ENCODE results near the gene PPP4R2. TPM values are rescaled to one million over a fixed set of nuclear protein-coding genes. Genes with fewer than 3 reads are reported as not detected.

The PPP4R2 gene
- total RNA-seq, 1 donor from 2014 or later: 105 TPM

DNA sequence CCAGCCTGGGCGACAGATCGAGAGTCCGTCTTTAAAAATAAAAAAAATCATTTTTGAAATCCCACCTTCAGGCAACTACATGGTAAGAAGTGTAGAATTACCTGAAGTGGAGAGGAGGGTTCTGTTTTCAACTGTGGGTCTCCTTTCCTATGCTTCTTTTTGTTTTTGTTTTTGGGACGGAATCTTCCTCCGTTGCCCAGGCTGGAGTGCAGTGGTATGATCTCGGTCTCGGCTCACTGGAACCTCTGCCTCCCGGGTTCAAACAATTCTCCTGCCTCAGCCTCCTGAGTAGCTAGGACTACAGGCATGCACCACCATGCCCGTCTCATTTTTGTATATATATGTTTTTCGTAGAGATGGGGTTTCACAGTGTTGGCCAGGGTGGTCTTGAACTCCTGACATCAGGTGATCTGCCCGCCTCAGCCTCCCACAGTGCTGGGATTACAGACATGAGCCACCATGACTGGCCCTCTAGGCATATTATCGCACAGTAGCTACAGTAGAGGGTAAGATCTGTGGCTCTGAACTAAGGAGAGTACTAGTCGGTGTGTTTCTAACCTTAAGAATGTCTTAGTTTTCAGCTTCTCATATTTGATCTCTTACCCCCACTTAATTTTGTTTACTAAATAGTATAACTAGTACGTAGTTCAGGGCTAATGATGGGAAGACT lies 73.3 kb downstream of the PPP4R2 start:
- no peak for DNase-seq (ENCODE audit: low read depth, low spot score)
- TF ChIP-seq, protein P1, sequence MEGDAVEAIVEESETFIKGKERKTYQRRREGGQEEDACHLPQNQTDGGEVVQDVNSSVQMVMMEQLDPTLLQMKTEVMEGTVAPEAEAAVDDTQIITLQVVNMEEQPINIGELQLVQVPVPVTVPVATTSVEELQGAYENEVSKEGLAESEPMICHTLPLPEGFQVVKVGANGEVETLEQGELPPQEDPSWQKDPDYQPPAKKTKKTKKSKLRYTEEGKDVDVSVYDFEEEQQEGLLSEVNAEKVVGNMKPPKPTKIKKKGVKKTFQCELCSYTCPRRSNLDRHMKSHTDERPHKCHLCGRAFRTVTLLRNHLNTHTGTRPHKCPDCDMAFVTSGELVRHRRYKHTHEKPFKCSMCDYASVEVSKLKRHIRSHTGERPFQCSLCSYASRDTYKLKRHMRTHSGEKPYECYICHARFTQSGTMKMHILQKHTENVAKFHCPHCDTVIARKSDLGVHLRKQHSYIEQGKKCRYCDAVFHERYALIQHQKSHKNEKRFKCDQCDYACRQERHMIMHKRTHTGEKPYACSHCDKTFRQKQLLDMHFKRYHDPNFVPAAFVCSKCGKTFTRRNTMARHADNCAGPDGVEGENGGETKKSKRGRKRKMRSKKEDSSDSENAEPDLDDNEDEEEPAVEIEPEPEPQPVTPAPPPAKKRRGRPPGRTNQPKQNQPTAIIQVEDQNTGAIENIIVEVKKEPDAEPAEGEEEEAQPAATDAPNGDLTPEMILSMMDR (conservative IDR thresholded peaks at IDR 0.05): no peak
- H3K4me1 Mint-ChIP-seq: no peaks in the 10 kb centered on the region
- no peak overlapping the region for H3K4me3 Mint-ChIP-seq
- H3K36me3 Mint-ChIP-seq (ENCODE audit: low read depth): no peaks in the 10 kb centered on the region
- no peaks in the 10 kb centered on the region for H3K27me3 Mint-ChIP-seq (ENCODE audit: low read depth)
- no peaks in the 10 kb centered on the region for H3K9me3 Mint-ChIP-seq
- no peak overlapping the region for H3K27ac Mint-ChIP-seq (ENCODE audit: unreplicated experiment)

DNA sequence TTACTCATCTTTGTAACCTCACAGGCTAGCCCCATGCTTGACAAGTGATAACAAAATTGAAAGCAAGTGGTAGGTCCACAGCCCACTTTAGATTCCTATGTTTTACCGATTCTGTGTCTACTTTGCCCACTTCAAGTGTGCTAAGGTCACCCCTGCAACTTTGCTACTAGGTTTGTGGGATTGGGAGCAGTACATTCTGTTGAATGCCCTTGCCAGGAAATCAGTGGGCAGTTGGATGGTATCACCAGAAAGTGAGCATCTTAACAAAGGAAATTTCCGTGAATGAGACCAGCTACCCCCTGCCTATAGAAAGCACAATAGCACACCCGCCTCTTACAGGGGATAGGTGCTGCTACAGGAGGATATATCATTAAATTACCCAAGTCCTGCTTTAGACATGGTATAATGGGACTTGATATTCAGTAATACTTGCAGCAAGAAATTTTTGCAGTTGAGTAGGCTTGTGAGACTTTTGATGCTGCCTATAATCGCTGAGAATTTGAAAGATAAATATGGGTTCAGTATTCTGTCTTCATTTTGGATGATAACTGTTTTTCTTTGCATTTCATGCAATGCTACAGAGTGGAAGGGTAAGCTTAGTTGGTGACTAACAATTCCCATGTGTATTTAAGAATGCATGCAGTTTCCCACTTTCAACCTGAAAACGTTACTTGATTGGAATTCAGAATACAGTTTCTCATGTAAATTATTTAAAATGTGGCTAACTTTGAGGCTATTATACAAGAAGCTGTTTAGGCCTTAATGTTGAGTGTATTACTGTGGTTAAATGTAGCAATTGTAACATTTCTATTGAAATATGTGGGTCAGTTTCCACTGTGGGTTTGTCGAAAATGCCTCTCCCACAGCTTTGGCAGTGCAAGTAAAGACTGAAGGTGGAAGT lies 74.3 kb downstream of the PPP4R2 start:
- TF ChIP-seq, protein P1 (conservative IDR thresholded peaks at IDR 0.05): no peak
- no peaks in the 10 kb centered on the region for H3K27me3 Mint-ChIP-seq (ENCODE audit: low read depth)
- H3K27ac Mint-ChIP-seq (ENCODE audit: unreplicated experiment): no peak overlapping the region
- no peaks in the 10 kb centered on the region for H3K4me1 Mint-ChIP-seq
- no peaks in the 10 kb centered on the region for H3K9me3 Mint-ChIP-seq
- DNase-seq (ENCODE audit: low read depth, low spot score): no peak
- H3K36me3 Mint-ChIP-seq (ENCODE audit: low read depth): no peaks in the 10 kb centered on the region
- no peak overlapping the region for H3K4me3 Mint-ChIP-seq

DNA sequence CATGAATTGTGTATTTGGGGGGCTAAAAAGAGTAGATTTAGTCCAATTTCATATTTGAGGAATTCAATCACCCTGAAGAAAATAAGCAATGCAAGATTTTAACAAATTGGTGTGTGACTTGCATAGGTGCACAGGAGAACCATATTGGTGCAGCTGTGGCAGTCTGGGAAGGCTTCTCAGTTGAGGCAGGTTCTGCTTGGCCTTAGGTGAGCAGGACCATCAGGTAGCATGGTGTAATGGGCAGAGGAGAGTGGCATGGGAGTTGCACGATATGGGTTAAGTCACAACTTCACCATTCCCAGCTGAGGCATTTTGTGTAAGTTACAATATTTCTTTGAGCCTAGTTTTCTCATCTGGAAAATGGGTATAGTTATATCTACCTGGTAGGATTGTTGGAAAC lies 75.3 kb downstream of the PPP4R2 start:
- Mint-ChIP-seq H3K27ac (ENCODE audit: unreplicated experiment) (no peak overlapping the region), H3K27me3 (ENCODE audit: low read depth) (no peaks in the 10 kb centered on the region), H3K4me3 (no peak overlapping the region), H3K36me3 (ENCODE audit: low read depth) (no peaks in the 10 kb centered on the region), H3K4me1 (no peaks in the 10 kb centered on the region), H3K9me3 (no peaks in the 10 kb centered on the region)
- TF ChIP-seq, protein P1 (conservative IDR thresholded peaks at IDR 0.05): no peak
- DNase-seq (ENCODE audit: low read depth, low spot score): no peak

DNA sequence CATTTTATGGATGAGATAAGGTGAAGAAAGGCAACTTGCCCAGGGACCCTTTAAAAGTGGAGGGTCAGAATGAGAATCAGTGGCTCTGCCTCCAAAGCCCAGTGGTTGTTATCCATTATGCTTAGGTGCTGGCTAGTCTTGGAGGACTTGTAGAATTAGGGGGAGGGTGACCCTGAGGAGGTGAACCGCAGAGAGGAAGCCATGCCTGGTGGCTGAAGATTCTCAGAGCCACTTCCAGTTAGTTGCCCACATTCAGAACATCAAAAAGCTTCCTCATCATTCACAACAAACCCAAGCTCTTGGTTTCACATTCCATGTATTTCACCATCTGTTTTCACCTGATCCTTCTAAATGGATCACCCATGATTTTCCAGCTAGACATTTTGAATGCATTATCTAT lies 76.0 kb downstream of the PPP4R2 start:
- no peak for DNase-seq (ENCODE audit: low read depth, low spot score)
- Mint-ChIP-seq H3K4me1 (no peaks in the 10 kb centered on the region), H3K9me3 (no peaks in the 10 kb centered on the region), H3K27ac (ENCODE audit: unreplicated experiment) (no peak overlapping the region), H3K27me3 (ENCODE audit: low read depth) (no peaks in the 10 kb centered on the region), H3K36me3 (ENCODE audit: low read depth) (no peaks in the 10 kb centered on the region), H3K4me3 (no peak overlapping the region)
- TF ChIP-seq, protein P1 (conservative IDR thresholded peaks at IDR 0.05): no peak

DNA sequence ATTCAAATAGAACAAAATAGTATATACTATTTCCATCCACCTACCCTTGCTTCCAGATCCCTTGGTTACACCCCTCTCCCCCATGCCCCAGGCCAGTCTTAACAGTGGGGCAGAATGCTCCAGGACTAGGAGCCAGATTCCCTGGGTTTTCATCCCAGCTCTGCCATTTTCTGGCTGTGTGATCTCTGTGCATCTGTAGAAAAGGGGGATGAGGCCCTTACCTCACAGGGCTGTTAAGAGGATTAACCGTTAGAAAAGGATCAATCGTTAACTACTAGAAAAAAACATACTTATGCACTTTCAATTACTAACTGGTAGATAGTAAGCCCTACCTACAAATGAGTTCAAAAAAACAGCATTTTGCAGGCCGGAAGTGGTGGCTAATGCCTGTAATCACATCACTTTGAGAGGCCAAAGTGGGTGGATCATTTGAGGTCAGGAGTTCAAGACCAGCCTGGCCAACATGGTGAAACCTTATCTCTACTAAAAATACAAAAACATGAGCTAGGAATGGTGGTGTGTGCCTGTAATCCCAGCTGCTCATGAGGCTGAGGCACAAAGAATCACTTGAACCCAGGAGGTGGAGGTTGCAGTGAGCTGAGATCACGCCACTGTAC lies 76.6 kb downstream of the PPP4R2 start:
- H3K27me3 Mint-ChIP-seq (ENCODE audit: low read depth): no peaks in the 10 kb centered on the region
- H3K36me3 Mint-ChIP-seq (ENCODE audit: low read depth): no peaks in the 10 kb centered on the region
- no peaks in the 10 kb centered on the region for H3K4me1 Mint-ChIP-seq
- H3K4me3 Mint-ChIP-seq: no peak overlapping the region
- TF ChIP-seq, protein P1 (conservative IDR thresholded peaks at IDR 0.05): no peak
- H3K9me3 Mint-ChIP-seq: no peaks in the 10 kb centered on the region
- DNase-seq (ENCODE audit: low read depth, low spot score): no peak
- no peak overlapping the region for H3K27ac Mint-ChIP-seq (ENCODE audit: unreplicated experiment)

Data from neural crest cell (in vitro differentiated cells).